ENCODE data around the gene MDK. TPM values are rescaled to one million over a fixed set of nuclear protein-coding genes. Genes with fewer than 3 reads are reported as not detected.
A peak's percentile ranks its signal among the peaks of the same experiment; 100 is the strongest.

Gene MDK
- total RNA-seq, 1 experiment from 2014 or later, result 0.49 TPM

- Mint-ChIP-seq H3K4me1 (ENCODE audit: insufficient read depth, unreplicated experiment) (peaks cover 19% of the 10 kb centered on the region), H3K27me3 (ENCODE audit: insufficient read depth, unreplicated experiment) (no peaks in the 10 kb centered on the region), H3K4me3 (ENCODE audit: unreplicated experiment) (peak overlapping the region; percentile 62), H3K27ac (ENCODE audit: low read depth, unreplicated experiment) (peak overlapping the region; percentile 82), H3K36me3 (ENCODE audit: insufficient read depth, unreplicated experiment) (peaks cover 6% of the 10 kb centered on the region), H3K9me3 (ENCODE audit: unreplicated experiment) (no peaks in the 10 kb centered on the region)
- intact Hi-C loops (cut with micrococcal nuclease), result no loop called here
- CTCF ChIA-PET, result interaction anchor here (0.6 to 3.0 kb wide), 11 partner anchors 10 to 204 kb away, joined by 3 to 23 read pairs (median 4); no protein-coding TSS in a partner anchor
- no TSS peak for BruUV-seq (replicated peaks)
- TF ChIP-seq, protein P1, sequence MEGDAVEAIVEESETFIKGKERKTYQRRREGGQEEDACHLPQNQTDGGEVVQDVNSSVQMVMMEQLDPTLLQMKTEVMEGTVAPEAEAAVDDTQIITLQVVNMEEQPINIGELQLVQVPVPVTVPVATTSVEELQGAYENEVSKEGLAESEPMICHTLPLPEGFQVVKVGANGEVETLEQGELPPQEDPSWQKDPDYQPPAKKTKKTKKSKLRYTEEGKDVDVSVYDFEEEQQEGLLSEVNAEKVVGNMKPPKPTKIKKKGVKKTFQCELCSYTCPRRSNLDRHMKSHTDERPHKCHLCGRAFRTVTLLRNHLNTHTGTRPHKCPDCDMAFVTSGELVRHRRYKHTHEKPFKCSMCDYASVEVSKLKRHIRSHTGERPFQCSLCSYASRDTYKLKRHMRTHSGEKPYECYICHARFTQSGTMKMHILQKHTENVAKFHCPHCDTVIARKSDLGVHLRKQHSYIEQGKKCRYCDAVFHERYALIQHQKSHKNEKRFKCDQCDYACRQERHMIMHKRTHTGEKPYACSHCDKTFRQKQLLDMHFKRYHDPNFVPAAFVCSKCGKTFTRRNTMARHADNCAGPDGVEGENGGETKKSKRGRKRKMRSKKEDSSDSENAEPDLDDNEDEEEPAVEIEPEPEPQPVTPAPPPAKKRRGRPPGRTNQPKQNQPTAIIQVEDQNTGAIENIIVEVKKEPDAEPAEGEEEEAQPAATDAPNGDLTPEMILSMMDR (IDR thresholded peaks at IDR 0.05; ENCODE audit: unreplicated experiment), result no peak
- no peak for DNase-seq (ENCODE audit: unreplicated experiment)
- POLR2A ChIA-PET, result interaction anchor here (1.2 kb wide), 1 partner anchor 108 kb away, joined by 3 read pairs; no protein-coding TSS in a partner anchor
Observed at GRCh38 chr11:46351606-46352005, 29.9 kb upstream of the MDK start.

DNA sequence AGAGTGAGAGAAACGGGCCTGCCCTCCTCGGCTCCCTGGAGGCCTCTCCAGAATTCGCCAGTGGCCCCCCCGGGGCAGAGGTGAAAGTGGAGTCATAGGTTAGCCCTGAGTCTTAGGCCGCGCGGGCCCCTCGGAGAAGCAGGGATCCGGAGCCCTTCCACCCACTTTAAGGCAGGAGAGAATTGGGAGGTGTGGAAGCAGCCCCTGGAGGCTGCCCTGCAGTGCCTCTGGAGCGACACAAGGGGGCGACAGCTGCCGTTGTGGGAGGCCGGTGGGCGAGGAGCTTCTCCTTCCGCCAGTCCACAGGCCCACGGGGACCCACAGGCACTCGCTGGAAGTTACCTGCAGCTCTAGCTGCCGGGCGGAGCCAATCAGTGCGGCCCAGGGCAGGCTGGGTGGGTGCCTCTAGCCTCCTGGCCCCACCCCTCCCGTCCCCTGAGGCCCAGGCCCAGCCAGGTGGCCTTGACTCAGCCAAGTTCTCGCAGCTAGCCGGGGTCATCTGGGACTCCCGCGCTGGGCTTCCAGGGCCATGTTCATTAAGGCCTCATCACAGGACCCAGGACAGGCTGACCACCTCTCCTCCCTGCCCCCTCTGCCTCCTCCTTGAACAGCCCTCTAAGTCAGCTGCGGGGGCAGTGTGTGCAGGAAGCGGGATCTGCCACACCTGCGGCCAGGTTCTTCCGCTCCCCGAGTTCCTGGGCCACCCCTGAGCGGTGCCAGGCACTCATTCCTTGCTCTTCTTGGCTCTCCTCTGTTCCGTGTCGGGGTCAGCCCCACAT, 29.2 kb upstream of the MDK start:
- POLR2A ChIA-PET, result interaction anchor here (0.6 to 1.2 kb wide), 2 partner anchors 109 to 205 kb away, joined by 3 read pairs; no protein-coding TSS in a partner anchor
- TF ChIP-seq, protein P1 (IDR thresholded peaks at IDR 0.05; ENCODE audit: unreplicated experiment), result peak; percentile 87
- H3K27ac Mint-ChIP-seq (ENCODE audit: low read depth, unreplicated experiment), result peak overlapping the region; percentile 82
- peak; percentile 65 for DNase-seq (ENCODE audit: unreplicated experiment)
- peak overlapping the region; percentile 62 for H3K4me3 Mint-ChIP-seq (ENCODE audit: unreplicated experiment)
- CTCF ChIA-PET, result interaction anchor here (0.6 to 3.0 kb wide), 13 partner anchors 9 to 278 kb away, joined by 3 to 23 read pairs (median 4); no protein-coding TSS in a partner anchor
- peaks cover 20% of the 10 kb centered on the region for H3K4me1 Mint-ChIP-seq (ENCODE audit: insufficient read depth, unreplicated experiment)
- no TSS peak for BruUV-seq (replicated peaks)
- intact Hi-C loops (cut with micrococcal nuclease), result no loop called here
- H3K9me3 Mint-ChIP-seq (ENCODE audit: unreplicated experiment), result no peaks in the 10 kb centered on the region
- H3K27me3 Mint-ChIP-seq (ENCODE audit: insufficient read depth, unreplicated experiment), result no peaks in the 10 kb centered on the region
- H3K36me3 Mint-ChIP-seq (ENCODE audit: insufficient read depth, unreplicated experiment), result peaks cover 6% of the 10 kb centered on the region

- Mint-ChIP-seq H3K4me3 (ENCODE audit: unreplicated experiment) (no peak overlapping the region), H3K4me1 (ENCODE audit: insufficient read depth, unreplicated experiment) (peaks cover 26% of the 10 kb centered on the region), H3K27me3 (ENCODE audit: insufficient read depth, unreplicated experiment) (no peaks in the 10 kb centered on the region), H3K9me3 (ENCODE audit: unreplicated experiment) (no peaks in the 10 kb centered on the region), H3K27ac (ENCODE audit: low read depth, unreplicated experiment) (no peak overlapping the region), H3K36me3 (ENCODE audit: insufficient read depth, unreplicated experiment) (peaks cover 3% of the 10 kb centered on the region)
- POLR2A ChIA-PET, result no interaction called here
- no TSS peak for BruUV-seq (replicated peaks)
- DNase-seq (ENCODE audit: unreplicated experiment), result no peak
- TF ChIP-seq, protein P1 (IDR thresholded peaks at IDR 0.05; ENCODE audit: unreplicated experiment), result no peak
- CTCF ChIA-PET, result interaction anchor here (0.6 to 2.6 kb wide), 8 partner anchors 9 to 348 kb away, joined by 3 to 8 read pairs (median 4); no protein-coding TSS in a partner anchor
- intact Hi-C loops (cut with micrococcal nuclease), result no loop called here
Observed at GRCh38 chr11:46353698-46354097, 27.8 kb upstream of the MDK start.

- intact Hi-C loops (cut with micrococcal nuclease), result no loop called here
- no peaks in the 10 kb centered on the region for H3K9me3 Mint-ChIP-seq (ENCODE audit: unreplicated experiment)
- H3K36me3 Mint-ChIP-seq (ENCODE audit: insufficient read depth, unreplicated experiment), result no peaks in the 10 kb centered on the region
- peak overlapping the region; percentile 74 for H3K4me3 Mint-ChIP-seq (ENCODE audit: unreplicated experiment)
- H3K27ac Mint-ChIP-seq (ENCODE audit: low read depth, unreplicated experiment), result peak overlapping the region; percentile 92
- no TSS peak for BruUV-seq (replicated peaks)
- TF ChIP-seq, protein P1 (IDR thresholded peaks at IDR 0.05; ENCODE audit: unreplicated experiment), result no peak
- peak; percentile 91 for DNase-seq (ENCODE audit: unreplicated experiment)
- H3K27me3 Mint-ChIP-seq (ENCODE audit: insufficient read depth, unreplicated experiment), result no peaks in the 10 kb centered on the region
- CTCF ChIA-PET, result interaction anchor here (0.7 to 2.0 kb wide), 6 partner anchors 10 to 181 kb away, joined by 3 to 8 read pairs (median 4); partner anchors contain the start of gene DGKZ
- peaks cover 19% of the 10 kb centered on the region for H3K4me1 Mint-ChIP-seq (ENCODE audit: insufficient read depth, unreplicated experiment)
- POLR2A ChIA-PET, result interaction anchor here (0.9 to 1.5 kb wide), 7 partner anchors 9 to 344 kb away, joined by 3 to 5 read pairs (median 3); partner anchors contain the start of genes ARHGAP1, DGKZ and ZNF408
Observed at GRCh38 chr11:46356924-46357482, 24.5 kb upstream of the MDK start.
